Left ventricle myocardium inferior (tissue), 1 donor: ENCODE data around the gene FBXO10. TPM values are rescaled to one million over a fixed set of nuclear protein-coding genes. Genes with fewer than 3 reads are reported as not detected.

Source experiments
- DNase-seq: peaks from one replicate; pipeline ENCODE4 v3.0.0-alpha.2; 2020
- H3K27ac ChIP-seq: fragments of 200-600 bp; replicated peaks from 2 replicates; pipeline ENCODE4 v1.8.0; 2021
- H3K27me3 ChIP-seq: fragments of 200-600 bp; 2 replicates; pipeline ENCODE4 v1.8.0; 2021; ENCODE audit warnings: low read depth
- H3K36me3 ChIP-seq: fragments of 200-600 bp; 2 replicates; pipeline ENCODE4 v1.8.0; 2021
- H3K4me1 ChIP-seq: fragments of 200-600 bp; 2 replicates; pipeline ENCODE4 v1.8.0; 2021
- H3K4me3 ChIP-seq: fragments of 200-600 bp; 2 replicates; pipeline ENCODE4 v1.8.0; 2021; ENCODE audit warnings: mild to moderate bottlenecking, moderate library complexity
- H3K9me3 ChIP-seq: fragments of 200-600 bp; replicated peaks from 2 replicates; pipeline ENCODE4 v1.8.0; 2021
- intact Hi-C: fragments of 100-400 bp; cut with micrococcal nuclease; formaldehyde crosslinking; loops from one replicate; pipeline ENCODE4 v1.11.0; 2022
- total RNA-seq: library from RNA; stranded (reverse); fragmentation: NEBNext Ultra II Directional; extraction: Animal tissue kit (Norgen Biotek cat#: 25700); gene quantifications from one replicate; pipeline ENCODE4 v1.2.1, GENCODE V29; 2021
- TF ChIP-seq, protein P1 (sequence below): fragments of 200-600 bp; IDR thresholded peaks from 2 replicates; pipeline ENCODE4 v1.8.0; 2021; ENCODE audit warnings: antibody characterized with exemption, mild to moderate bottlenecking, borderline replicate concordance
- donor health status: DM: no; HTN: yes; CAD: no; lungs with severe emphysema.

The FBXO10 gene
- total RNA-seq, 1 donor from 2014 or later: 6.7 TPM

DNA sequence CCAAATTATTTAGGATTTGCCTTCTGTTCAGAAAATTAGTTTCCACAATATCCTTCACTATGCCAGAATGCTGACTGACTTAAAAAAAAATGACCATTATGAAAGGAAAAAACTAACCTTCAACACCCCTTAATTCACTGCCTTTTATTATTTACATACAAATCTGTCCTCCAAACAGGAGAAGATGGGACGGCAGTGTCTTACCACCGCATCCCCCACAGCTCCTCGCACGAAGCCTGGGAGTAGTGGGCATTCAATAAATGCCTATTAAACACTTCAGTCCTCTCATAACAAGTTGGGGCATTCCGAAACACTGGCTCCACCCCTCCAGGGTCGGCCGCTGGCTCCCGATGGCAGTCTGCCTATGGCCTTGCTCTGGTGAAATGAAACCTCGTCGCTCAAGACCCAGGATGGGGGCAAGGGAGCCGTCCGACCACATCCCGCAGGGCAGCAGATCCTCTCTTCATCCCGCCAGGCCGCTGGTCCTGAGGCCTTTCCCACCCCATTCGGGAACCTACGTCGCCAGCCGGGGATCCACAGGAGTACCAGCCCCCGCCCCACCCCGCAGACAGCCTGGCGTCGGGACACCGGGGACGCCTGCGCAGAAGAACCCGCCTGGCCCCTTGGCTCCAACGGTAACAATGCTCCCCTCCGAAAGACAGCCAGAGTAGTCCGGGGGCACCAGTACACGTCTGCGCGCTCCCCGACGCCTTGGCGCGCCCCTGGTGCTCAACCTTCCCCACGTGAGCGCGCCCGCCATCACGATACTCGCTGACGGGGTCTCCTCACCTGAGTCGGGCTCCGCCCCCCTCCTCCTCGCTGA, 111.5 kb downstream of the FBXO10 start:
- Histone ChIP-seq H3K27ac (peak overlapping the region; percentile 100), H3K4me3 (peak overlapping the region; percentile 99), H3K9me3 (no peaks in the 10 kb centered on the region), H3K4me1 (peaks cover 57% of the 10 kb centered on the region), H3K27me3 (no peaks in the 10 kb centered on the region), H3K36me3 (no peaks in the 10 kb centered on the region)
- DNase-seq: peak; percentile 79
- intact Hi-C loops: no loop called here
- TF ChIP-seq, protein P1, sequence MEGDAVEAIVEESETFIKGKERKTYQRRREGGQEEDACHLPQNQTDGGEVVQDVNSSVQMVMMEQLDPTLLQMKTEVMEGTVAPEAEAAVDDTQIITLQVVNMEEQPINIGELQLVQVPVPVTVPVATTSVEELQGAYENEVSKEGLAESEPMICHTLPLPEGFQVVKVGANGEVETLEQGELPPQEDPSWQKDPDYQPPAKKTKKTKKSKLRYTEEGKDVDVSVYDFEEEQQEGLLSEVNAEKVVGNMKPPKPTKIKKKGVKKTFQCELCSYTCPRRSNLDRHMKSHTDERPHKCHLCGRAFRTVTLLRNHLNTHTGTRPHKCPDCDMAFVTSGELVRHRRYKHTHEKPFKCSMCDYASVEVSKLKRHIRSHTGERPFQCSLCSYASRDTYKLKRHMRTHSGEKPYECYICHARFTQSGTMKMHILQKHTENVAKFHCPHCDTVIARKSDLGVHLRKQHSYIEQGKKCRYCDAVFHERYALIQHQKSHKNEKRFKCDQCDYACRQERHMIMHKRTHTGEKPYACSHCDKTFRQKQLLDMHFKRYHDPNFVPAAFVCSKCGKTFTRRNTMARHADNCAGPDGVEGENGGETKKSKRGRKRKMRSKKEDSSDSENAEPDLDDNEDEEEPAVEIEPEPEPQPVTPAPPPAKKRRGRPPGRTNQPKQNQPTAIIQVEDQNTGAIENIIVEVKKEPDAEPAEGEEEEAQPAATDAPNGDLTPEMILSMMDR: no peak

GRCh38 chr9:37464006-37464405, 112.2 kb downstream of the FBXO10 start:
- Histone ChIP-seq H3K4me1 (peaks cover 57% of the 10 kb centered on the region), H3K27me3 (no peaks in the 10 kb centered on the region), H3K9me3 (no peaks in the 10 kb centered on the region), H3K4me3 (peak overlapping the region; percentile 99), H3K27ac (peak overlapping the region; percentile 100), H3K36me3 (no peaks in the 10 kb centered on the region)
- TF ChIP-seq, protein P1: no peak
- intact Hi-C loops: no loop called here
- DNase-seq: no peak

Other genes starting within 250 kb of the FBXO10 start
- 104 TPM for gene GRHPR, start 153.7 kb downstream of the FBXO10 start, total RNA-seq
- gene ZBTB5, start 110.9 kb downstream of the FBXO10 start, total RNA-seq: 4.9 TPM
- 15.8 TPM for gene POLR1E, start 90.4 kb downstream of the FBXO10 start, total RNA-seq
- gene TOMM5, start 16.2 kb upstream of the FBXO10 start, total RNA-seq: 56.4 TPM
- 1.1 TPM for gene FRMPD1, start 74.6 kb upstream of the FBXO10 start, total RNA-seq
- 4.5 TPM for gene TRMT10B, start 177.4 kb upstream of the FBXO10 start, total RNA-seq
- 15.9 TPM for gene EXOSC3, start 208.7 kb upstream of the FBXO10 start, total RNA-seq
- gene DCAF10, start 224.4 kb upstream of the FBXO10 start, total RNA-seq: 20.8 TPM